Activated CD4-positive, alpha-beta memory T cell treated with anti-CD3 and anti-CD28 coated beads, Interleukin-2, amount 10 ng/mL, durations not matched to agents 7 days and 5 days (primary cell): ENCODE measurements around the gene CCL3. TPM values are rescaled to one million over a fixed set of nuclear protein-coding genes. Genes with fewer than 3 reads are reported as not detected.
"Not testable (repeated sequence)": the region's sequence is repeated elsewhere in the genome, so short reads cannot be mapped to it uniquely, and the experiment has no call there.

Source experiments
- CTCF ChIA-PET: fragments of 350-600 bp; sonication (Branson Sonifier 250); formaldehyde crosslinking; loops from one replicate; lab custom pipeline; 2021; ENCODE audit warnings: antibody characterized with exemption, inconsistent platforms; lab: Charles Lee
- POLR2A ChIA-PET: fragments of 350-600 bp; sonication (Branson Sonifier 250); formaldehyde crosslinking; loops from one replicate; lab custom pipeline; 2021; ENCODE audit warnings: antibody characterized with exemption; lab: Charles Lee
- DNase-seq: peaks from one replicate; pipeline ENCODE4 v3.0.0-alpha.2; 2020
- H3K27ac Mint-ChIP-seq: one replicate; pipeline ENCODE4 v1.8.0; 2021; ENCODE audit warnings: mild to moderate bottlenecking, mixed read lengths
- H3K27me3 Mint-ChIP-seq: one replicate; pipeline ENCODE4 v1.8.0; 2021; ENCODE audit warnings: mixed read lengths
- H3K36me3 Mint-ChIP-seq: one replicate; pipeline ENCODE4 v1.8.0; 2021; ENCODE audit warnings: low read depth, mixed read lengths
- H3K4me1 Mint-ChIP-seq: one replicate; pipeline ENCODE4 v1.8.0; 2021; ENCODE audit warnings: mixed read lengths
- H3K4me3 Mint-ChIP-seq: one replicate; pipeline ENCODE4 v1.8.0; 2021; ENCODE audit warnings: mild to moderate bottlenecking, mixed read lengths
- H3K9me3 Mint-ChIP-seq: one replicate; pipeline ENCODE4 v1.8.0; 2021; ENCODE audit warnings: mixed read lengths
- total RNA-seq, 2 experiments: library from RNA; stranded (reverse); gene quantifications; one replicate each; pipeline ENCODE4 v1.2.3, GENCODE V29; 2021

Gene CCL3
- total RNA-seq, 2 experiments from 2014 or later: 106 to 112 TPM

- CTCF ChIA-PET: interaction anchor here (1.1 to 1.2 kb wide), 2 partner anchors 38 to 262 kb away, joined by 3 read pairs; no protein-coding TSS in a partner anchor
- POLR2A ChIA-PET: no interaction called here
- Mint-ChIP-seq H3K36me3 (no peaks in the 10 kb centered on the region), H3K4me3 (no peak overlapping the region), H3K27me3 (no peaks in the 10 kb centered on the region), H3K9me3 (peaks cover 13% of the 10 kb centered on the region), H3K27ac (no peak overlapping the region), H3K4me1 (peaks cover 11% of the 10 kb centered on the region)
- no peak for DNase-seq
Measured at GRCh38 chr17:36111068-36111490, 21.1 kb upstream of the CCL3 start.

- DNase-seq, H3K4me3 Mint-ChIP-seq, POLR2A ChIA-PET, H3K36me3 Mint-ChIP-seq, CTCF ChIA-PET, H3K27ac Mint-ChIP-seq, H3K27me3 Mint-ChIP-seq, H3K9me3 Mint-ChIP-seq: not testable (repeated sequence)
- peaks cover 23% of the 10 kb centered on the region for H3K4me1 Mint-ChIP-seq
Measured at GRCh38 chr17:36108265-36108664, 18.3 kb upstream of the CCL3 start.

DNA sequence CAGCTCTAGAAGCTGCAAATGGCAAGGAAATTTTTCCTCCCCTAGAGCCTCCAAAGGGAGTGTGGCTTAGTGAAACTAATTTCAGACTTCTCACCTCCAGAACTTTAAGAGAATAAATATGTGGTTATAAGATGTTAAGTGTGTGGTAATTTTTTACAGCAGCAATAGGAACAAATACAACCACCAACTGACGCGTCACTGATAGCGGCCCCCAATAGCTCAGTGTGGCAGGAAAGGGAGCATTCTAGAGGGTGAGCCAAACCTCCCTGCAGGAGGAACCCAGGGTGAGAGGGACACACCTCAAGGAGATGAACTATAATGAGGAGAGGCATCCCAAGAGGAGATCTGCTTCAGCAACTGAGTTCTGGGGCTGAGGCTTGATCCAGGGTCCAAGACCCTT lies 17.7 kb upstream of the CCL3 start:
- Mint-ChIP-seq H3K4me3 (no peak overlapping the region), H3K27me3 (peaks cover 3% of the 10 kb centered on the region), H3K4me1 (peaks cover 30% of the 10 kb centered on the region), H3K36me3 (no peaks in the 10 kb centered on the region), H3K9me3 (peaks cover 5% of the 10 kb centered on the region), H3K27ac (no peak overlapping the region)
- DNase-seq: no peak
- ChIA-PET POLR2A (no interaction called here), CTCF (no interaction called here)

DNA sequence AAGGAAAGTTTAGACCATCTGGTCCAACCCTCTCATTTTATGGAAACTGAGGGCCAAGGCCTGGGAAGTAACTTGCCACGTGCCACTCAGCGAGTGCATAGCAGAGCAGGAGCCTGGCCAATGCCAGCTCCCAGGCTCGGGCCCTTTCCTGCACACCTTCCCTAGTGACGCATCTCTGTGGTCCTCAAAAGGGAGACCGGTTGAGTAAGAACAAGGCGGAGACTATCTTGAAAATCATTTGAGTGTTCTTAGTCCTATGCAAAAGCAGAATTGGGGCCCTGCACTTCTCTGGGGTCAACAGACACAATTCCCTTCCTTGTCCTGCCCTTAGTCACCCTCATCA lies 16.5 kb upstream of the CCL3 start:
- ChIA-PET CTCF (no interaction called here), POLR2A (no interaction called here)
- DNase-seq: no peak
- Mint-ChIP-seq H3K9me3 (no peaks in the 10 kb centered on the region), H3K27ac (no peak overlapping the region), H3K36me3 (no peaks in the 10 kb centered on the region), H3K4me1 (peaks cover 31% of the 10 kb centered on the region), H3K27me3 (peaks cover 3% of the 10 kb centered on the region), H3K4me3 (no peak overlapping the region)

GRCh38 chr17:36105781-36106492 lies 16.0 kb upstream of the CCL3 start:
- ChIA-PET CTCF (no interaction called here), POLR2A (no interaction called here)
- Mint-ChIP-seq H3K4me1 (peaks cover 31% of the 10 kb centered on the region), H3K36me3 (no peaks in the 10 kb centered on the region), H3K27ac (no peak overlapping the region), H3K27me3 (peaks cover 3% of the 10 kb centered on the region), H3K9me3 (no peaks in the 10 kb centered on the region), H3K4me3 (no peak overlapping the region)
- DNase-seq: no peak

DNA sequence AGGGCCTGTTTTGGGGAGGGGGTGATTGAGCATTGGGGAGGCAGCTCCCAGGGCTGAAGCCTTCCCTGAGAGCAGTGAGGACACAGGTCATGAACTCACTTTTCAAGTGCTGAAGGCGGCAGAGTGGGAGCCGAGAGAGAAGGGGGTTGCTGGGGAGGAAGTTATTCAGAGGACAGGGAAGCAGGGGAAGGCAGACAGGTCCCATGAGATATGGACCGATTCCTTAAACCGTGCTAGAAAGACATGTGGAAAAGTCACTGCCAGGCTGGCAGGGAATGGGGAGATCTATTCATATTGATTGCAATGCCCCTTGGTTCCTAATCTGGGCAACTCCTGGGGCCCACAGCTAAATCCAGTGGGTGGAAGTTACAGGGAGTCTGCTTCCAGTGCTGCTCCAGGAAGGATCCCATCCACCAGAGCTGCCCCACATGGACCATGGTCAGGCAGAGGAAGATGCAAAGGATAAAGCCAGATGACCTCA lies 14.8 kb upstream of the CCL3 start:
- Mint-ChIP-seq H3K27me3 (peaks cover 5% of the 10 kb centered on the region), H3K27ac (peak overlapping the region; percentile 50), H3K9me3 (no peaks in the 10 kb centered on the region), H3K4me1 (peaks cover 31% of the 10 kb centered on the region), H3K4me3 (peak overlapping the region; percentile 49), H3K36me3 (no peaks in the 10 kb centered on the region)
- DNase-seq: no peak
- ChIA-PET CTCF (no interaction called here), POLR2A (interaction anchor here (0.6 kb wide), 1 partner anchor 19 kb away, joined by 4 read pairs; no protein-coding TSS in a partner anchor)

DNA sequence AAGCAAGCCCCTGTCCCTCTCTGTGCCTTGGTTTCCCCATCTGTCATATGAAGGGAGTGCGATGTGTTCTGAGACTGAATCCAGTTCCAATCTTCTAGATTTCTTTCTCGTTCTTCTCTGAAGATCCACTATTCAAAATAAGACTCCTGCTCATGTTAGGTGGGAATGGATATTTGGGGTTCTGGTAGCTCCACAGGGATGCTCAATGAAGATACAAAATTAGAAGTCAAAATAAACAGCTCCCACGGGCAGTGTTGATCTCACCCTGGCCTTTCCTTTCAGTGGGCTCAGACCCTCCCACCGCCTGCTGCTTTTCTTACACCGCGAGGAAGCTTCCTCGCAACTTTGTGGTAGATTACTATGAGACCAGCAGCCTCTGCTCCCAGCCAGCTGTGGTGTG lies 14.3 kb upstream of the CCL3 start:
- H3K27me3 Mint-ChIP-seq, DNase-seq, H3K36me3 Mint-ChIP-seq, H3K9me3 Mint-ChIP-seq, CTCF ChIA-PET: not testable (repeated sequence)
- H3K4me3 Mint-ChIP-seq: peak overlapping the region; percentile 49
- peak overlapping the region; percentile 50 for H3K27ac Mint-ChIP-seq
- POLR2A ChIA-PET: interaction anchor here (0.6 kb wide), 1 partner anchor 18 kb away, joined by 4 read pairs; no protein-coding TSS in a partner anchor
- peaks cover 33% of the 10 kb centered on the region for H3K4me1 Mint-ChIP-seq

DNA sequence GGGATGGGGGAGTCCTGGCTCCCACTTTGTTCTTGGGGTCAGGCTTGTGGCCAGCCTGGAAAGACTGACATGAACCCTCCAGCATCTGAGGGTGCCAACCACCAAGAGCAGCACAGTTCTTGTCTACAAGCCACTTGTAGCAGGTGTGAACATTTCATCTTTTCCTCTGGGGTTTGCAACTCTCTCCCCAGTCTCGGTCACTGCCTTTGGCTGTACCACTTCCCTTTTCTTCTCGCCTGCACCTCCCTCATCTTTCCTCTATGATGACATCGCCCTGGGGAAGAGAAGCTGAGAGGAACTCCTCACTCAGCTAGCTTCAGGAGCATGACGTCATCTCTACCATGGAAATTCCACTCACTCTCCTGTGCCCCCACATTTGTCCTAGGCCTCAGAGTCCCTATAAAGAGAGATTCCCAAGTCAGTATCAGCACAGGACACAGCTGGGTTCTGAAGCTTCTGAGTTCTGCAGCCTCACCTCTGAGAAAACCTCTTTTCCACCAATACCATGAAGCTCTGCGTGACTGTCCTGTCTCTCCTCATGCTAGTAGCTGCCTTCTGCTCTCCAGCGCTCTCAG lies 13.5 kb upstream of the CCL3 start, which contains the start of gene CCL4:
CCL4 (plus strand) TSS at position 427 of the 575 bp plus-strand sequence; CDS start at position 506, 79 bp downstream.
- H3K36me3 Mint-ChIP-seq, H3K27me3 Mint-ChIP-seq, CTCF ChIA-PET, H3K9me3 Mint-ChIP-seq: not testable (repeated sequence)
- H3K4me3 Mint-ChIP-seq: peak within 1 kb of the TSS; percentile 49
- peaks cover 33% of the 10 kb centered on the region for H3K4me1 Mint-ChIP-seq
- POLR2A ChIA-PET: interaction anchor here (1.1 kb wide), 1 partner anchor 13 kb away, joined by 4 read pairs; the partner anchor contains the start of gene CCL3
- peak; percentile 42 for DNase-seq
- peak within 1 kb of the TSS; percentile 50 for H3K27ac Mint-ChIP-seq

- H3K9me3 Mint-ChIP-seq, H3K27me3 Mint-ChIP-seq, H3K4me3 Mint-ChIP-seq, POLR2A ChIA-PET, H3K36me3 Mint-ChIP-seq, DNase-seq, H3K27ac Mint-ChIP-seq: not testable (repeated sequence)
- CTCF ChIA-PET: interaction anchor here (1.5 kb wide), 1 partner anchor 27 kb away, joined by 3 read pairs; no protein-coding TSS in a partner anchor
- peaks cover 35% of the 10 kb centered on the region for H3K4me1 Mint-ChIP-seq
Measured at GRCh38 chr17:36099004-36099403, 9.1 kb upstream of the CCL3 start.

GRCh38 chr17:36095992-36096391 lies 6.0 kb upstream of the CCL3 start:
- Mint-ChIP-seq H3K9me3 (no peaks in the 10 kb centered on the region), H3K36me3 (no peaks in the 10 kb centered on the region), H3K4me1 (peaks cover 42% of the 10 kb centered on the region), H3K27ac (no peak overlapping the region), H3K27me3 (peaks cover 3% of the 10 kb centered on the region), H3K4me3 (no peak overlapping the region)
- ChIA-PET CTCF (interaction anchor here (0.9 to 1.2 kb wide), 2 partner anchors 23 to 269 kb away, joined by 3 read pairs; no protein-coding TSS in a partner anchor), POLR2A (no interaction called here)
- no peak for DNase-seq

DNA sequence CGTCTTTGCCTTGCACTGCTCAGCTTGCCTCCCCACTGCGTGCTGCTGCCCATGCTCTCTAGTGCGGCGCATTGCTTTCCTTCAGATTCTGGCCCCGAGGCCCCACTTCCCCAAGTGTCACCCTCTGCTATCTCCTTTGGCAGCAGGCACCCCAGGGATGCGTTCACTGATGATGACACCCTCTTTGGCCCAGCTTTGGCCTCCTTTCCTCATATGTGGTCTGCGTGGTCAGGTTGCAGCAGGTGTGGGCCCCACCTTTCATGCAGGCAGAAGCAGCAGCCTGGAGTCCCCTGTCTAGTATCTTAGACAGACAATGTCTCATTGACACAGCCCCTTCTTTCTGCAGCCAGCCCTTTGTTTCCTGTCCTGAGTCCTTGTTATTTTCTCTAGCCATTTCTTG lies 4.8 kb upstream of the CCL3 start:
- DNase-seq: no peak
- Mint-ChIP-seq H3K27ac (no peak overlapping the region), H3K27me3 (no peaks in the 10 kb centered on the region), H3K36me3 (no peaks in the 10 kb centered on the region), H3K4me3 (no peak overlapping the region), H3K4me1 (peaks cover 52% of the 10 kb centered on the region), H3K9me3 (no peaks in the 10 kb centered on the region)
- ChIA-PET CTCF (no interaction called here), POLR2A (no interaction called here)

DNA sequence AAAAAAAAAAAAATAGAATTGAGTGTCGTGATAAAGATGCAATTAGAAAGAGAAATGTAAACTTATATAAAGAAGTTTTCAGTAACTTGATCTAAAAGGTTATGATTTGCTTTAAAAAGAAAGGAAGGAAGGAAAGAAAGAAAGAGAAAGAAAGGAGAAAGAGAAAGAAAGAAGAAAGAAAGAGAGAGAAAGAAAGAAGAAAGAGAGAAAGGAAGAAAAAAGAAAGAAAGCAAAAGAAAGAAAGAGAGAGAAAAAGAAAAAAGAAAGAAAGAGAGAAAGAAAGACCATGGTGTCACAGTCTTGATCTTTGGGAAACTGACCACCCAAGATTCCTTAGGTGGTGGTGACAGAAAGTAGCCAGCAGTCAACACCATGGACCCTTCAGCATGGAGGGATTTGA lies 4.3 kb upstream of the CCL3 start:
- DNase-seq: no peak
- POLR2A ChIA-PET: no interaction called here
- Mint-ChIP-seq H3K27me3 (no peaks in the 10 kb centered on the region), H3K36me3 (no peaks in the 10 kb centered on the region), H3K27ac (no peak overlapping the region), H3K4me3 (no peak overlapping the region), H3K4me1 (peaks cover 55% of the 10 kb centered on the region), H3K9me3 (no peaks in the 10 kb centered on the region)
- CTCF ChIA-PET: no interaction called here

DNA sequence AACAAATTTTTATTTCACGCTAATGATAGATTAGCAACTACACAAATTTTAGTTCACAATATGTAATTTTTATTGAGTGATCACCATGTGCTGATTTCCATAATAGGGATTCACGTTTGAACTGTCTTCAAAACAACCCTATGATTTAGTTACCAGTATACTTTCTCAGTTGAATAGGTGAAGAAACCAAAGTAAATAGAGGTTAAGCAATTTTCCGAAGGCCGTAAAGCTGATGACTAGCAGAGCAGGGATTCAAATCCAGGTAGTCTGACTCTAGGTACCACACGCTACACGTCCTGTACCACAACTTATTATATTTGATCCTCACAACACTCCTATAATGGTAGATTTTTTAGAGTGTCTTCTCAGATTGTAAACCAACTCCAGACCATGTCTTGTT lies 2.8 kb upstream of the CCL3 start:
- H3K27ac Mint-ChIP-seq, DNase-seq, POLR2A ChIA-PET, H3K9me3 Mint-ChIP-seq, H3K4me3 Mint-ChIP-seq, H3K27me3 Mint-ChIP-seq, H3K36me3 Mint-ChIP-seq: not testable (repeated sequence)
- CTCF ChIA-PET: interaction anchor here (1.0 kb wide), 1 partner anchor 20 kb away, joined by 3 read pairs; no protein-coding TSS in a partner anchor
- peaks cover 64% of the 10 kb centered on the region for H3K4me1 Mint-ChIP-seq
